SHP77 (cell line): ENCODE measurements around the gene SLC7A14.

Source experiments
- DNase-seq, 2 experiments: peaks; one replicate each; lab custom pipeline; 2025; lab: John Stamatoyannopoulos, UW

The SLC7A14 gene

DNA sequence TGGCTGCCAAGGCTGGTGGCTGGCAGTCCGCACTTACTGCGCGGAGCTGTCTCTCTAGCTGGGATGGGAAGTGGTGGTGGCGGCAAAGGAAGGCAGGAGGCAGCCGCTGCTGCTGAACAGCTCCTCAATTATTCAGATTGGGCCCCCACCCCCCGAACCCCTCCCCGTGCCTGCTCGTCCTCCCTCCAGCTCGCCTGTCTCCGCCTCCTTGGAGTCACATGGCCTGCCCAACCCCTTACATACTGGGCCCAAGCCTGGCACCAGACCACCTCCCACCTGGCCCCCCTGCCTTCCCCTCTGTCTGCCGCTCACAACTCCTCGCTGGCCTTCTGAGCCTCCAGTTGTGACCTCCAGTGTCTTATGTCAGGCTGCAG, at the start of gene SLC7A14:
SLC7A14 (minus strand) TSS at position 139 of the 374 bp plus-strand sequence. CDS start 59,139 bp downstream, outside the sequence.
- peak in 1 of 2 experiments; percentile 66 for DNase-seq

DNA sequence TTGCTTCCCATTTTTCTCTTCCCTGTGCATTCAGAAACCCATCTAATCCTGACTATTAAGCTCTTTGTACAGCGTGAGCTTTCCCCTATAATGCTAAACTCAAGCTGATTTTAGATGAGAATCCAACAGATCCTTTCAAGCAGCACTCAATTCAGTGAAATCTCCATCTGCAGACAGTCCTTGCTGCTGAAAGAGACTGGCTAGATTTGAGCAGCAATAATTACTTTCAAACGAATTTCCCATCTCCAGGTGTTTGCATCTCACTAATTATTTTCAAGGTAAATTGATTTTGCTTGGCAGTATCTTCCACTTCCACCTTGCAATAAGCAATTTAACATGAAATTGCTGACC, 49.5 kb upstream of the SLC7A14 start:
- no peak for DNase-seq

DNA sequence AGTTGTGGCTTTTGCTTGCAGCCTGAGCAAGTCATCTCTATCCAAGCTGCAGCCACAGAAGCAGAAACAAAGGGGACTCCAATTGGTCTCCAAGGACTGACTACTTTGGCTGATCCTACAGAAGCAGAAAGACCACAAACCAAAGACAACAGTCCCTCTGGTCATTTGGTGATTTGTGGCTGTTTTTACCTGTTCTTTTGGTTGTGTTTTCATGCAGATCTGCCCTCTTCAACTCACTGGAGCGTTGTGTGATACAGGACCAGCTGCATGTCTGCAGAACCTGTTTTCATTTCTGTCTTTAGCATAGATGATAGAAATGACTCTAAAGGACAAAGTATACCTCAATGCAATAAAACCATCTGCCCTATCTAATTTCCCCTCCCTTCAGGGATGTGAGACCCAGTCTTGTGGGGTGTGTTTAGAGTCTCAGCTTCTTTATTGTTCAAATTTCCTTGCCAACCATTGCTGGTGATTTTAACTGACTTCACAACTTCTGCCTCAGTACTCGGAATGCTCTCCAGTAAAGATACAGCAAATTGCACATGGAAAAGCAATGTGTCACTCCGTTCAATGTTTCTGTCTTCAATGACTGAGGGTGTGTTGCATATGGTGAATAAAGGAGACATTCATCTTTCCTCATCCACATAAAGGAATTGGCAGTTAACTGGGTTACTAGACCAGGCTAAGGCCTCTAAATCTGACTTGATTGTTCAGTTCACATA, 48.9 kb upstream of the SLC7A14 start:
- DNase-seq, result no peak

DNA sequence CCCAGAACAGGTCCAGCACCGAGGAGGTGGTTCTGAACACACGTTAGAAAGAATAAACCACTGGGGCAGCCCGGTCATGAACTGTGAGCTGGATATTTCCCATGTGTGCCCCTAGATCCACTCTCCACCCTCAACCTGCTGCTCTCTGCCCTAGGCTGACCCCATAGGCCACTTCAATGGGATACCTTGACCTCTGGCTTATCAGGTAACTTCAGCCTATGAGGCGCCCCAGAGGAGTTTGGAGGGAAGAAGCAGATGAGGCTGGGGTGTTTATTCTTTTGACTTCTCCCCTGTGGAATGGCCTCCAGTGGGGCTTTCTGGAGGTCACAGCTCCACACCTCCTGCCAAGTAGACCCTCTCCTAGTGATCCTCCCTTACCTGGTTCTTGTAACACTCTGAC, 47.7 kb upstream of the SLC7A14 start:
- DNase-seq, result no peak

DNA sequence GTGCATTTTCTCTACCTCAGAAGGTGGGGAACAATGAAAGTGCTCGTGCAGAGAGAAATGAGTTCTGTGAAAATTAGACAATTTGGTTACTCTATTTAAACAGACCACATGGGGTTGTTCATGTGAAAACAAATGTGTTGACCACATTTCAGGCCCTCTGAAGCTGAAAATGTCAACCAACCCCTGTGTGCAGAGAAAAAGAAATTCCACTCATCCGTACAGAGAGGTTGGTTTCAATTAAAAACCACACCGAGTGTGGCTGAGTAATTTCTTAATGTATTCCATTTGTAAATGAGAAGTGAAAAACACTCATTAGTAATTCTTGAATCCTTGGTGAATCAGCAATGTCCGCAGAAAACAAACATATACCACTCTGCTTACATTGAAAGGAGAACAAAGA, 46.9 kb upstream of the SLC7A14 start:
- no peak for DNase-seq

DNA sequence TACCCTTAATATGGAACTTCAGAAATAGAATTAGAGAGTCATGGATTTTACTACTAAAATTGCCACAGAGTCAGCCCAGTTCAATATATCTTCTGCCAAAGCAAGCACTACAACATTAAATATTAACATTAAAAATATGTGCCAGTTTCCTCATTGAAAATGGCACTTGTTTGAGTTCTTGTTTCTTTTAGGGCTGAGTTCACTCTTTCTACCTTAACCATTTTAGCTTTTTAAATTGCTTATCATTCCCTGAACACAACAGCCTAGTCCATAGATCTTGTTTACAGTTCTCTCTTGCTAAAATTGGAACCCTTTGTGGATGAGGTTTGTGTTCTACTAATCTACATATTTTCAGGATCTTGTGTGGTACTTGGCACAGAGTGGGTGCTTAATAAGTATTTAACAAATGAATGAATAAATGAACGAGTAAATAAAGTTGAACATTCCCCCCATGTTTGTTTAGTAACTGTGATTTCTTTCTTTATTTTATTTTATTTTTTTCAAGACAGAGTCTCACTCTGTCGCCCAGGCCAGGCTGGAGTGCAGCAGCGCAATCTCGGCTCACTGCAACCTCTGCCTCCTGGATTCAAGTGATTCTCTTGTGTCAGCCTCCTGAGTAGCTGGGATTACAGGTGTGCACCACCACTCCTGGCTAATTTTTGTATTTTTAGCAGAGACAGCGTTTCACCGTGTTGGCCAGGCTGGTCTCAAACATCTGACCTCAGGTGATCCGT, 46.0 kb upstream of the SLC7A14 start:
- DNase-seq, result no peak

DNA sequence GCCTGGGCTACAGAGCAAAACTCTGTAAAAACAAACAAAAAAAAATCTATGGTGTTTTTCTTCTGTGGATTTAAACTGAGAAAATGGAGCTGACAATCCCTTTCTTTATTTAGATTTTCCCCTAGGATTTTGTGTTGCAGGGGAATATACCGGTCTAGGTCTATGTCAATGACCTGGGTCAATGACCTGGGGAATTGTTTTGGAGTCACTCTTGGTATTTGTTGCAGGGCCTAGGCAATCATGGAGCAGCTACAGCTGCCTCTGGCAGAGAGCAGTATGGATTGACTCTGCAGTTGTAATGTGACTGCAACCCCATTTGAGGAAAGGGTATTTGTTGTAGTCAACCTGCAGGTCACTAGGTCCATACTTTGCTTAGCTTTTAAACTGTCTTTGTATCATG, 37.6 kb upstream of the SLC7A14 start:
- no peak for DNase-seq

DNA sequence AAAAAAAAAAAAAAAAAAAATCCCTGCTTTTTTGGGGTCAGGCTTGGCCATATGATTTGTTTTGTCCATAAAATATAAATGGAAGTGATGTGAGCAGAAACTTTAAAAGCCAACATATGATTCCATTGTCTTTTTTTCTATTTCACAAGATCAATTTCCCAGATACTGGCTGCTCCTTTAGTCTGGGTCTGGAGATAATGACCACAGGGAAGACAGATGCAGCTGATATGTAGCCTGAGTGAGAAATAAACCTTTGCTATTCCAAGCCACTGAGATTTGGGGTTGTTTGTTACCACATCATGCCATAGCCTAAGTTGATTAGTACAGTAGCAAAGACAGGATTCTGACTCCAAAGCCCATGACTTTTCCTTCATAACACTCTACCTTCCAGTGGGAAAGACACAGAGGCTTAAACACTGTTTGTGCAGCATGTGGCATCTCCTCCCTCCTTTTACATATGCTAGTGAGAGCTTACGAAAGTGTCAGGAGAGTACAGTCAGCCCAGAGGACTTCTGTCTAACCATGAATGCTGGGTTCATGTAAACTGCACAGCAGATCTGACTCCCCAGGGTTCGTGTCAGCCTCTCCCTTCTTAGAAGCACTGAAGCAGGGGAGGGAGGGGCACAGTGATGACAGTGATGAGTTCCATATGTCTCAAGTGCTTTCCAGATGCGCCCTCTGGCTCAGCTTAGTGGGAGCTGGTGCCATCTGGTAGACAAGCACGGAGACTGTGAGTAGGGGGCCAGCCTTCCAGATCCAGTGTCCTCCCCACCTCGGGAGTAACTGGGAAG, 36.7 kb upstream of the SLC7A14 start:
- DNase-seq, result peak; percentile 5 to 21

DNA sequence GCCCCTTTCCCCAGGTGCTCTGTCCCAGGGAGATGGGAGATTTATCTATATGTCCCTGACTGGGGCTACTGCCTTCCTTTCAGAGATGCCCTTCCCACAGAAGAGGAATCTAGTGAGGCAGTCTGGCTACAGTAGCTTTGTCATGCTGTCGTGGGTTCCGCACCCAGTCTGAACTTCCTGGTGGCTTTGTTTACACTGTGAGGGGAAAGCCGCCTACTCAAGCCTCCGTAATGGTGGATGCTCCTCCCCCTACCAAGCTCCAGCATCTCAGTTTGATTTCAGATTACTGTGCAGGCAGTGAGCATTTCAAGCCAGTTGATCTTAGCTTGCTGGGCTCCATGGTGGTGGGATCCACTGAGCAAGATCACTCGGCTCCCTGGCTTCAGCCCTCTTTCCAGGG, 35.4 kb upstream of the SLC7A14 start:
- DNase-seq, result no peak

DNA sequence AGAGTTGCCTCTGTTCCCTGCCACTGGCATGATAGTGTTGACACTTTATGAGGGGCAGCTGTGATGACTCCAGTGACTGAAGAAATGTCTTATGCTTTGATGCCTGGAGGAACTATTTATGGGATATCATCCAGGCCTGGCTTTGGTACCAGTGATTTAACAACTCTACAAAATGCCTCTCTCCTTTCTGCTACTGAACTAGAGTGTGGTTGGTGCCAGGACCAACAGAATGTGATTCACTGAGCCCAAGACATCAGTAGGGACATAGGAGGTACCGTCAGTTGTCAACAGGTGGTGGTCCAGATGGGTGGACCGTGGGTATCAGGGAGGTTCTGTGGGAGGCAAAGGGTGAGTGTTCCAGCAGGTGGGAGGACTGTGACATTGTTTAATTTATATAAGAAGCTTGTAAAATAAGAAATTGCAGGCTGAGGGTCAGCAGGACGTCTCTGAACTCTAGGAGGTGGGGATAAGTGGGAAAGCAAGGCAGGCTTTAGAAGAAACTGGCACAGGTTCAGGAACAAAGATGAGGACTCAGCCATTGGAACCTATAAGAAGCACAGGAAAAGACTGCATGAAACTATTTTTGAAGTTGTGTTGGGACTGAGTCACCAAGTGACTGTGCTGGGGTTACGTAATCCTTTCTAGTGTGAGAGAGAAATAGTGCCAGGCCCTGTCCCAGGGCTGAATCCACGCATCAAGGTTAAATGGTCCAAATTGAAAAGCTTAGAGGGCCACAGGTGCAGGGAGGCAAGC, 28.5 kb upstream of the SLC7A14 start:
- no peak for DNase-seq

DNA sequence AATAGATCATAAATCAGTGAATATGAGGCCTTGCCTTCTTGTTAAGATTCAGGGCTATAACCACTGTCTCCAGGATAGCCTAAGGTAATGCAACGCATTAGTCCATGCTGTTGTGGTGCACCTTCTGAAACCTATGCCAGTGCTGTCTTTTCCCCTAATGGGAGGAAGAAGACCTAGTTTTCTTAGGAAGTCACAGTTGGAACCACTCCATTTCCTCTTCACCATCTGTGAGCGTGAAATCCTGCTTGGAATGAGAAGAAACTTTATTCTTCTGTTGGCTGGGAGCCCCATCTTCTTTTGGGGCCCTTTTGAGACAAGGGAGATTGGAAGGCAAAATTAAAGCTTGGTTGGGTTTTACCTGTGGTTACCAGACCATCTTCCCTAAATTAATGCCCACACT, 25.9 kb upstream of the SLC7A14 start:
- DNase-seq, result no peak

DNA sequence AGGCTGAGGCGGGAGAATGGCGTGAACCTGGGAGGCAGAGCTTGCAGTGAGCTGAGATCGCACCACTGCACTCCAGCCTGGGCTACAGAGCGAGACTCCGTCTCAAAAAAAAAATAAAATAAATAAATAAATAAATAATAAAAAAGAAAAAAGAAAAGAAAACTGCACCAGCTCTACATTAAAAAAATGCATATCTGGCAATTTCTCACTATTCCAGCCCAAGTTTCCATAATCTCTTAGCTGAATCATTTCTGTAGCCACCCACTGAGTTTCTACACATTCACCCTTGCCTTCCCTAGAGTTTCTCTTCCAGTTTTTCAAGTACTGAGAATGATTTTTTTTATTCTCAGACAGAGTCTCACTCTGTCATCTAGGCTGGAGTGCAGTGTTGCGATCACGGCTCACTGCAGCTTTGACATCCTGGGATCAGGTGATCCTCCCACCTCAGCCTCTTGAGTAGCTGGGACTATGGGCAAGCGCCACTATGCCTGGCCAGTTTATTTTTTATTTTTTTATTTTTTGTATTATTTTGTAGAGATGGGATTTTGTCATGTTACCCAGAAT, 24.5 kb upstream of the SLC7A14 start:
- DNase-seq, result no peak

DNA sequence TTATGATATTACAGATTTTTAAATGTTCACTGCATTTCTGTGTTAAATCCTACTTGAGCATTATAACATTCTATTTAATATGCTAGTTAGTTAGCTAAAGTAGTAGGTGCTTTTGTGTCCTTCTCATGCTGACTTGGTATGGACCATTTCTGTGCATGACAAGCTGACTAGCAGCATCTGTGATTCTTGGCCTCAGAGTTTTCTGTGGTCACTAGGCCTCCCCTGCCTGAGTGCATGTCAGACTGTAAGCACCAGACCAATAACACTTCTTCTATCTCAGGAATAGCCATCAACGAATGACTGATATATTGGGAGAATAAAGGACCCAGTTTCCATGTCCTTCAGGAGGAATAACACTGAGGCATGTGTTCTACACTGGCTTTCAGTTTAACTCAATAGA, 22.6 kb upstream of the SLC7A14 start:
- DNase-seq, result no peak

DNA sequence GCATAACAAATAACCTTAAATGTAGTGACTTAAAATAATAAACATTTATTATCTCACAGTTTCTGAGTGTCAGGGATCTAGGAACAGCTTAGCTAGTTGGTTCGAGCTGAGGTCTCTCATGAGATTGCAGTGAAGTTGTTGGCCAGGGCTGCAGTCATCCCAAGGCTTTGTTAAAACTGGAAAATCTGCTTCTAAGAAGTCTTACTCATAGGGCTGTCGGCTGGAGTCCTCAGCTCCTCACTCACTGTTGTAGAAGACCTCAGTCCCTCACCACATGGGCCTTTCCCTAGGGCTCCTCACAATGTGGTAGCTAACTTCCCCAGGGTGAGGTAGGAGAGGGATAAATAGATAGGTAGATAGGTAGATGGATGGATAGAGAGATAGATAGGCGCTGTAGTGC, 20.8 kb upstream of the SLC7A14 start:
- no peak for DNase-seq

DNA sequence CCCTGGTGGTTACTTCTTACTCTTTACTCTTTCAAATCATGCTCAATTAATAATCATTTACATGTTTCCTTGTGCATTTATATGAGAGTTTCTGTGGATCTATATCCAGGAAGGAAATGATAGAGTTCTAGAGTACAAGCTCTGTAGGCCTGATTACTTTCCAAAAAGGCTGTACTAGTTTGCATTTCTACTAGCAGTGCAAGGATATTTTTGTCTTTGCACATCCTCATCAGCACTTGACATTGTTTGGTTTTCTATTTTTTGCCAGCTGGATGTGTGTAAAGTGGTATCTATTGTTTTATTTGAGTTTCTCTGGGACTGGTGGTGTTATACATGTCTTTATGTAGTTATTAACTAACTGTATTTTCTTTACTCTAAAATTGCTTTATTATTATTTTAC, 19.6 kb upstream of the SLC7A14 start:
- no peak for DNase-seq

DNA sequence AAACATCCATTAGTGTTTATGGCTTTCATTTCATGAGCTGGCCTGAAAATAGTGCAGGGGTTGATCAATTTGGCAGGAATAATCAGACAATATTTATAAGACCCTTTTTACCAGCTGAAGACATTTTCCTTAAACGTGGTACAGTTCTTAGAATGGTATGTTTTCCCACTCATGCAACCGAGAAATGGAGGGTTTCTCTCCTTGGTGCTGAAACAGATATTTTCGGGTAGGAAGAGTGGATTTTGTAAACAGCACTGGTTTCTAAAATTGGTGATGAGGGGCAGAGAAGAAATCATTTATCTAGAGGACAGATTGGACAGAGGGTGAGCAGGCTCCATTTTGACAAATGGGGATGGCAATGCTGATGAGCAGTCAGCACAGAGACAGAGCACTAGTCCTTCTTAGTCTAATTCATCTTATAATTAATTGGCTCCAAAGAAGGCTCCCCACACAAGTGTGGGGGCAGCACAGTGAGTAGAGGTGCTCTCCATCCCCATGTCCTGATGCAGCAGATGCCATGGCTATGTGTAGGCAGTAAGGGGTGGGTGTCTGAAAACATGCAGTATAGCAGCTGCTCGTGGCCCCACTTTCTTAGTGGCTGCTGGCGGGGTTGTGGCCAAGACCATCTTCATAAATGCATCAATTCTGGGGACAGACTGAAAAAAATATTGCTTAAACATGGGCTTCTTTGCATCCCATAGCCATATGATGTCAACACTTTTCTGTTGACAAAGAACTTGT, 18.1 kb upstream of the SLC7A14 start:
- DNase-seq, result no peak

DNA sequence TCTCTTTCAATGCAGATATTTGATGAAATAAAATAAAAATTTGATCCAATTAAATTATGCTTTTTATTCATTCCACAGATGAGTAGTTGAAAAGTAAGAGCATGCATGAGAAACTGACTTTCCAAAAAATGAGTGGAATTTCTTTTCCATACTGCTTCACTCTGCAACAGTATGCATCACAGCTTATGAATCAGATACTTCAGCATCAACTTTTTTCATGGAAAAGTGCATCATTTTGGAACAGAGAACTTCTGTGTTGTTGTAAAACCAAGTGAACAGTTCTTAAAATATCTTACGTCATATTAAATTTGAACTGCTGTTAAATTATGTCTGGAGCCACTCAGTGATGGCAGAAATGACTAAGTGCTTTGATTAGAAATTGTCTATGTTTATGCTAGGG, 16.7 kb upstream of the SLC7A14 start:
- no peak for DNase-seq

DNA sequence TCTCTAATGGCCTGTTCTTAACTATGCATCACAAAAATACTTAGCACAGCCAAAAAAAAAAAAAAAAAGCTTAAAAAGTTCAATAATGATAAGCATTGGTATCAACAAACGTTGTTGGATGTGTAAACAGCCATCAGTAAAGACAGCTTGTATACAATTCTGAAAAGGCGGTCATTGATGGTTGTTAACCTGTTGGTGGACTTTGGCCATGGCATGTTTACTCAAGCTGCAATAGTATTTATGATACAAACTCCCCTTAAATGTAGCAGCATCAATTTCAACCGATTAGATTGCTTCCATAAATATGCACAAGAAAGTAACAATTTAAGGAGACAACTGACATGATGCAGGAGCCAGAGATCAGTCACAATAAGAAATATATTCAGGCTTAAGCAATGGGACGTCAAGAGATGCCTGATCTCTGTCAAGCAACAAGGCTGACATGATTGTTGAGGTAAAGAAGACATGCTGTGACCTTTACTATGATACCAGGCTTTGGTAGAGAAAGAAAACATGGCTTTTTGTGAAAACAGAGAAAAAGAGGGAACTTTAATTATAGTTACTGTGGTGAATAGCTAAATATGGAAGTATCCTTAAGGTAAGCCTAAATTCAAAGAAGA, 14.2 kb upstream of the SLC7A14 start:
- no peak for DNase-seq

DNA sequence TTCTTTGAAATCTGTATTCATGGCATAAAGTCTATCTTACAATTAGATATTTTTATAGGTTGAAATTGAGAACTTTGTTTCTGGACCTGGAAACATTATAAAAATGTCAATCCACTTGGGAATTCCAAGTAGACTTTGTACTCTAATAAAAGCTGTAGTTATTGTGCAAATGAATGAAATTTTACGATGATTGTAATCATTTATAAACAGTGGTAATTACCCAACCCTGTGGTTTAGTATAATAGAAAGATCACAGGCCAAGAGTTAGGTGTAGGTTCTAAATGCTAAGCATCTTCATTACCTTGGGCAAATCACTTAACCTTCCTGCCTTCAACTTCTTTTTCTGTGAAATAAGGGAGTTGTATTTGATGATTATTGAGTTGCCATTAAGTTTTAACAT, 13.2 kb upstream of the SLC7A14 start:
- DNase-seq, result no peak

DNA sequence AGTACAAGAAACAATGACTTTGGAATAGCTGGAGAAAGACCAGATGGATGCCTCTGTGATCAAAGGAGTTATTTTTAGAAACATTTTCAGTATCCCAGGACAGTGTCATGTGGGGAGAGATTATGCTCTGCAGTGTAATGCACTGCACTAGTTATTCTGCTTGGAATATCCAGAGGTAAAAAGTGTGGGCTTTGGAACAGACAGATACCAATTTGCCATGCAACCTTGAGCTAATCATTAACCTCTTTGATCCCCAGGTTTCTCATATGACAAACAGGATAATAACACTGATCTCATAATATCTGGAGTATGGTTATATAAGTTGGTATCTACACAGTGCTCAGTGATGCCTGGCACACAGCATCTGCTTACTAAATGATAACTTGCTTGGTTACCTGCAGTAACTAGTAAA, 12.2 kb upstream of the SLC7A14 start:
- no peak for DNase-seq

DNA sequence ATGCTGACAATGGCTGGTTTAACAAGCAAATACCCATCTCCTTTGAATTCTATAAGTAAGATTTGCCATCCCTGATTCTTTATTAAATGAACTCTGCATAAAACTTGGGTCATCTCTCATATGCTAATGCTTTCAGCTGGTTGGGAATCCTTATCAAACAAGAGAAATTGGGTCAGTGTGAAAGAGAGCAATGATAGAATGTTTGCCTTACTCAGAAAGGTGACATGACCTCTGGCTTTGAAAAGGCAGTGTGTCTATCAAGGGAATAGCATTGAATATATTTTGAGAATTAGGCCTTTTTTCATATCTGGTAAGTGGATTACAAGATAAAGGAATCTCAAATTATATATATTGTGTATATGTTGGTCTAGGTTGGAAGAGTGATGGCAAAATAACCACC, 8.7 kb upstream of the SLC7A14 start:
- no peak for DNase-seq
